ENCODE data around the gene SLC25A34. TPM values are rescaled to one million over a fixed set of nuclear protein-coding genes. Genes with fewer than 3 reads are reported as not detected.

The SLC25A34 gene
- total RNA-seq, 1 experiment from 2014 or later: 1.1 TPM

DNA sequence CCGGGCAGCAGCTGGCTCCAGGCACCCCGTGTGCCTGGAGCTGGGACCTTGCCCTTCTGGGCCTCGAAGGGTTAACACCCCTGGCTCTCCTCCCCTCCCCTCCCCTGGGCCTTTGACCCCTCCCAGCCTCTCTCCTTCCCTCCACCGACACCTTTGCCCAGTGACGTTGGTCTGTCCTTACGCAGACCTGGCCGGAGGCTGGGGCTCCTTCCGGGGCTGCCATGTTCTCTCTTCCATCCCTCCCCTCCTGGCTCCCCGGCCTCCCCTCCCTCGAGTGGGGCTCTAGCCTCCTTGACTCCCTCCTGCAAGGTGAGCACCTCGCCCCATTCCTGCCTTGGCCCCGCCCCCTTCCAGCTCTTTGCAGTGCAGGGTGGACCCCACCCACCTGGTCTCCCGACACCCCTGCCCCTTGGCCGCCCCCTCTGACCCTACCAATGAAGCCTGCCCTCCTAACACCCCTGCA lies 6.3 kb downstream of the SLC25A34 start, which contains the start of gene TMEM82 (continued):
- no peak for TF ChIP-seq NR1H2 (CRISPR knock-in tag; IDR thresholded peaks at IDR 0.05)
- no peak for TF ChIP-seq ZNF138 (CRISPR knock-in tag; conservative IDR thresholded peaks at IDR 0.05)

DNA sequence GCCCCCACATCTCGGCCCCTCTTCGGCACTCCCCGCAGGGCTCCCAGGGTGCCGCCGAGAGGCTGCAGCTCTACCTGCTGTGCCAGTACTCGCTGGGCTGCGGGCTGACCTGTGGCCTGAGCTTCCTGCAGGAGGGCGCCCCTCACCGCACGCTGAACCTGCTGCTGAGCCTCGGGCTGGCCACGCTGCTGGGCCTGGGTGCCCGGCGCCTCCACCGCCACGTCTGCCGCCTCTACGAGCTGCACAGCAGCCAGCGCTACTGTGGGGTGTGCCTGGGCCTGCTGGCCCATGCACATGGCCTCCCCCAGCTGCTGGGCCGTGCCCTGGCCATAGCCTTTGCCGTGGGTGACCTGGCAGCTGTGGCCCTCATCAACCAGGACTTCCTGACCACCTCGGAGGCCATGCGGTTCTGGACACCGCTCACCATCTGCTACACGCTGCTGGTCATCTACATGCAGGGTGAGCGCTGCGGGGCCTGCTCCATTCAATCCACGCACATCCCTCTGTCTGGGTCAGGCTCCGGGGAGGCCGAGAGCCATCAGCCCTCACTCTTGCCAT lies 8.1 kb downstream of the SLC25A34 start:
- ChIA-PET POLR2A (no interaction called here), CTCF (interaction anchor here (1.3 kb wide), 1 partner anchor 16 kb away, joined by 3 read pairs; no protein-coding TSS in a partner anchor)
- no peaks in the 10 kb centered on the region for H3K36me3 Mint-ChIP-seq
- H3K27ac Mint-ChIP-seq: no peak overlapping the region; the same call in 1 of the 2 replicates
- TF ChIP-seq NFYB (CRISPR knock-in tag; conservative IDR thresholded peaks at IDR 0.05; ENCODE audit: low read depth) (no peak), JAZF1 (CRISPR knock-in tag; IDR thresholded peaks at IDR 0.05) (no peak), MXD4 (CRISPR knock-in tag; IDR thresholded peaks at IDR 0.05; ENCODE audit: borderline replicate concordance) (no peak), ZNF671 (CRISPR knock-in tag; IDR thresholded peaks at IDR 0.05) (no peak), KAT7 (CRISPR knock-in tag; IDR thresholded peaks at IDR 0.05; ENCODE audit: borderline replicate concordance) (no peak), NFATC4 (CRISPR knock-in tag; IDR thresholded peaks at IDR 0.05) (no peak), CREM (CRISPR knock-in tag; IDR thresholded peaks at IDR 0.05) (no peak), FOXP1 (CRISPR knock-in tag; IDR thresholded peaks at IDR 0.05; ENCODE audit: borderline replicate concordance) (no peak), NR1H2 (CRISPR knock-in tag; IDR thresholded peaks at IDR 0.05) (no peak), GTF2I (CRISPR knock-in tag; conservative IDR thresholded peaks at IDR 0.05) (no peak)
- TF ChIP-seq, protein P1, sequence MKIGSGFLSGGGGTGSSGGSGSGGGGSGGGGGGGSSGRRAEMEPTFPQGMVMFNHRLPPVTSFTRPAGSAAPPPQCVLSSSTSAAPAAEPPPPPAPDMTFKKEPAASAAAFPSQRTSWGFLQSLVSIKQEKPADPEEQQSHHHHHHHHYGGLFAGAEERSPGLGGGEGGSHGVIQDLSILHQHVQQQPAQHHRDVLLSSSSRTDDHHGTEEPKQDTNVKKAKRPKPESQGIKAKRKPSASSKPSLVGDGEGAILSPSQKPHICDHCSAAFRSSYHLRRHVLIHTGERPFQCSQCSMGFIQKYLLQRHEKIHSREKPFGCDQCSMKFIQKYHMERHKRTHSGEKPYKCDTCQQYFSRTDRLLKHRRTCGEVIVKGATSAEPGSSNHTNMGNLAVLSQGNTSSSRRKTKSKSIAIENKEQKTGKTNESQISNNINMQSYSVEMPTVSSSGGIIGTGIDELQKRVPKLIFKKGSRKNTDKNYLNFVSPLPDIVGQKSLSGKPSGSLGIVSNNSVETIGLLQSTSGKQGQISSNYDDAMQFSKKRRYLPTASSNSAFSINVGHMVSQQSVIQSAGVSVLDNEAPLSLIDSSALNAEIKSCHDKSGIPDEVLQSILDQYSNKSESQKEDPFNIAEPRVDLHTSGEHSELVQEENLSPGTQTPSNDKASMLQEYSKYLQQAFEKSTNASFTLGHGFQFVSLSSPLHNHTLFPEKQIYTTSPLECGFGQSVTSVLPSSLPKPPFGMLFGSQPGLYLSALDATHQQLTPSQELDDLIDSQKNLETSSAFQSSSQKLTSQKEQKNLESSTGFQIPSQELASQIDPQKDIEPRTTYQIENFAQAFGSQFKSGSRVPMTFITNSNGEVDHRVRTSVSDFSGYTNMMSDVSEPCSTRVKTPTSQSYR (CRISPR knock-in tag; IDR thresholded peaks at IDR 0.05): no peak
- TF ChIP-seq, protein P2, sequence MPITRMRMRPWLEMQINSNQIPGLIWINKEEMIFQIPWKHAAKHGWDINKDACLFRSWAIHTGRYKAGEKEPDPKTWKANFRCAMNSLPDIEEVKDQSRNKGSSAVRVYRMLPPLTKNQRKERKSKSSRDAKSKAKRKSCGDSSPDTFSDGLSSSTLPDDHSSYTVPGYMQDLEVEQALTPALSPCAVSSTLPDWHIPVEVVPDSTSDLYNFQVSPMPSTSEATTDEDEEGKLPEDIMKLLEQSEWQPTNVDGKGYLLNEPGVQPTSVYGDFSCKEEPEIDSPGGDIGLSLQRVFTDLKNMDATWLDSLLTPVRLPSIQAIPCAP (CRISPR knock-in tag; IDR thresholded peaks at IDR 0.05): no peak
- TF ChIP-seq, protein P3, sequence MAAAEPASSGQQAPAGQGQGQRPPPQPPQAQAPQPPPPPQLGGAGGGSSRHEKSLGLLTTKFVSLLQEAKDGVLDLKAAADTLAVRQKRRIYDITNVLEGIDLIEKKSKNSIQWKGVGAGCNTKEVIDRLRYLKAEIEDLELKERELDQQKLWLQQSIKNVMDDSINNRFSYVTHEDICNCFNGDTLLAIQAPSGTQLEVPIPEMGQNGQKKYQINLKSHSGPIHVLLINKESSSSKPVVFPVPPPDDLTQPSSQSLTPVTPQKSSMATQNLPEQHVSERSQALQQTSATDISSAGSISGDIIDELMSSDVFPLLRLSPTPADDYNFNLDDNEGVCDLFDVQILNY (CRISPR knock-in tag; IDR thresholded peaks at IDR 0.05): no peak
- TF ChIP-seq, protein P4, sequence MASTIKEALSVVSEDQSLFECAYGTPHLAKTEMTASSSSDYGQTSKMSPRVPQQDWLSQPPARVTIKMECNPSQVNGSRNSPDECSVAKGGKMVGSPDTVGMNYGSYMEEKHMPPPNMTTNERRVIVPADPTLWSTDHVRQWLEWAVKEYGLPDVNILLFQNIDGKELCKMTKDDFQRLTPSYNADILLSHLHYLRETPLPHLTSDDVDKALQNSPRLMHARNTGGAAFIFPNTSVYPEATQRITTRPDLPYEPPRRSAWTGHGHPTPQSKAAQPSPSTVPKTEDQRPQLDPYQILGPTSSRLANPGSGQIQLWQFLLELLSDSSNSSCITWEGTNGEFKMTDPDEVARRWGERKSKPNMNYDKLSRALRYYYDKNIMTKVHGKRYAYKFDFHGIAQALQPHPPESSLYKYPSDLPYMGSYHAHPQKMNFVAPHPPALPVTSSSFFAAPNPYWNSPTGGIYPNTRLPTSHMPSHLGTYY (CRISPR knock-in tag; IDR thresholded peaks at IDR 0.05): no peak
- DNase-seq (ENCODE audit: low spot score): no peak
- H3K27me3 Mint-ChIP-seq (ENCODE audit: low read depth): no peaks in the 10 kb centered on the region; the same call in 1 of the 2 replicates
- H3K4me1 Mint-ChIP-seq: peaks cover 8% of the 10 kb centered on the region
- H3K4me3 Mint-ChIP-seq: no peak overlapping the region
- no peaks in the 10 kb centered on the region for H3K9me3 Mint-ChIP-seq
- ATAC-seq: no peak

DNA sequence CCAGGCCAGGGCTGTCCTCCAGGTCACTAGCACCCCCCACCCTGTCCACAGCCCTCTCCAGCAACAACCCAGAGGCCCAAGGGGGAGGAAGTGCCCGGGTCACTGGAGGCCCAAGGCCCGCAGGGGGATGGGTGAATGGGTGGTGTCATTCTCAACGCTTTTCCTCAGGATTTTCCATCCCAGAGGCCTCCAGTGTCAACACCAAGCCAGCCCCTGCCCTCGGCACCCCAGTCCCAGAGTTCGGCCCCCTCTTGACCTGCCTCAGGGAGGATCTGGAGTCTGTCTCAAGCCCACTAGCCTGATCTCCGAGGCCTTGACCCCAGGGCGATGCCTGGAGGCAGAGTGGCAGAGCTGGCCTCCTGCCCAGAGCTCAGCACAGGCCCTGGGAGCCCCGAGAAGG lies 11.3 kb downstream of the SLC25A34 start:
- H3K27me3 Mint-ChIP-seq (ENCODE audit: low read depth): no peaks in the 10 kb centered on the region; the same call in 1 of the 2 replicates
- POLR2A ChIA-PET: no interaction called here
- TF ChIP-seq, protein P5, sequence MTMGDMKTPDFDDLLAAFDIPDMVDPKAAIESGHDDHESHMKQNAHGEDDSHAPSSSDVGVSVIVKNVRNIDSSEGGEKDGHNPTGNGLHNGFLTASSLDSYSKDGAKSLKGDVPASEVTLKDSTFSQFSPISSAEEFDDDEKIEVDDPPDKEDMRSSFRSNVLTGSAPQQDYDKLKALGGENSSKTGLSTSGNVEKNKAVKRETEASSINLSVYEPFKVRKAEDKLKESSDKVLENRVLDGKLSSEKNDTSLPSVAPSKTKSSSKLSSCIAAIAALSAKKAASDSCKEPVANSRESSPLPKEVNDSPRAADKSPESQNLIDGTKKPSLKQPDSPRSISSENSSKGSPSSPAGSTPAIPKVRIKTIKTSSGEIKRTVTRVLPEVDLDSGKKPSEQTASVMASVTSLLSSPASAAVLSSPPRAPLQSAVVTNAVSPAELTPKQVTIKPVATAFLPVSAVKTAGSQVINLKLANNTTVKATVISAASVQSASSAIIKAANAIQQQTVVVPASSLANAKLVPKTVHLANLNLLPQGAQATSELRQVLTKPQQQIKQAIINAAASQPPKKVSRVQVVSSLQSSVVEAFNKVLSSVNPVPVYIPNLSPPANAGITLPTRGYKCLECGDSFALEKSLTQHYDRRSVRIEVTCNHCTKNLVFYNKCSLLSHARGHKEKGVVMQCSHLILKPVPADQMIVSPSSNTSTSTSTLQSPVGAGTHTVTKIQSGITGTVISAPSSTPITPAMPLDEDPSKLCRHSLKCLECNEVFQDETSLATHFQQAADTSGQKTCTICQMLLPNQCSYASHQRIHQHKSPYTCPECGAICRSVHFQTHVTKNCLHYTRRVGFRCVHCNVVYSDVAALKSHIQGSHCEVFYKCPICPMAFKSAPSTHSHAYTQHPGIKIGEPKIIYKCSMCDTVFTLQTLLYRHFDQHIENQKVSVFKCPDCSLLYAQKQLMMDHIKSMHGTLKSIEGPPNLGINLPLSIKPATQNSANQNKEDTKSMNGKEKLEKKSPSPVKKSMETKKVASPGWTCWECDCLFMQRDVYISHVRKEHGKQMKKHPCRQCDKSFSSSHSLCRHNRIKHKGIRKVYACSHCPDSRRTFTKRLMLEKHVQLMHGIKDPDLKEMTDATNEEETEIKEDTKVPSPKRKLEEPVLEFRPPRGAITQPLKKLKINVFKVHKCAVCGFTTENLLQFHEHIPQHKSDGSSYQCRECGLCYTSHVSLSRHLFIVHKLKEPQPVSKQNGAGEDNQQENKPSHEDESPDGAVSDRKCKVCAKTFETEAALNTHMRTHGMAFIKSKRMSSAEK (CRISPR knock-in tag; IDR thresholded peaks at IDR 0.05; ENCODE audit: borderline replicate concordance): no peak
- no peak for TF ChIP-seq CREM (CRISPR knock-in tag; IDR thresholded peaks at IDR 0.05)
- TF ChIP-seq, protein P6, sequence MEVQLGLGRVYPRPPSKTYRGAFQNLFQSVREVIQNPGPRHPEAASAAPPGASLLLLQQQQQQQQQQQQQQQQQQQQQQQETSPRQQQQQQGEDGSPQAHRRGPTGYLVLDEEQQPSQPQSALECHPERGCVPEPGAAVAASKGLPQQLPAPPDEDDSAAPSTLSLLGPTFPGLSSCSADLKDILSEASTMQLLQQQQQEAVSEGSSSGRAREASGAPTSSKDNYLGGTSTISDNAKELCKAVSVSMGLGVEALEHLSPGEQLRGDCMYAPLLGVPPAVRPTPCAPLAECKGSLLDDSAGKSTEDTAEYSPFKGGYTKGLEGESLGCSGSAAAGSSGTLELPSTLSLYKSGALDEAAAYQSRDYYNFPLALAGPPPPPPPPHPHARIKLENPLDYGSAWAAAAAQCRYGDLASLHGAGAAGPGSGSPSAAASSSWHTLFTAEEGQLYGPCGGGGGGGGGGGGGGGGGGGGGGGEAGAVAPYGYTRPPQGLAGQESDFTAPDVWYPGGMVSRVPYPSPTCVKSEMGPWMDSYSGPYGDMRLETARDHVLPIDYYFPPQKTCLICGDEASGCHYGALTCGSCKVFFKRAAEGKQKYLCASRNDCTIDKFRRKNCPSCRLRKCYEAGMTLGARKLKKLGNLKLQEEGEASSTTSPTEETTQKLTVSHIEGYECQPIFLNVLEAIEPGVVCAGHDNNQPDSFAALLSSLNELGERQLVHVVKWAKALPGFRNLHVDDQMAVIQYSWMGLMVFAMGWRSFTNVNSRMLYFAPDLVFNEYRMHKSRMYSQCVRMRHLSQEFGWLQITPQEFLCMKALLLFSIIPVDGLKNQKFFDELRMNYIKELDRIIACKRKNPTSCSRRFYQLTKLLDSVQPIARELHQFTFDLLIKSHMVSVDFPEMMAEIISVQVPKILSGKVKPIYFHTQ (CRISPR knock-in tag; IDR thresholded peaks at IDR 0.05): no peak
- TF ChIP-seq KAT7 (CRISPR knock-in tag; IDR thresholded peaks at IDR 0.05; ENCODE audit: borderline replicate concordance): no peak
- TF ChIP-seq, protein P3 (CRISPR knock-in tag; IDR thresholded peaks at IDR 0.05): no peak

More for the DNA sequence above, 11.3 kb downstream of the SLC25A34 start:
- CTCF ChIA-PET: interaction anchor here (1.4 kb wide), 1 partner anchor 10 kb away, joined by 3 read pairs; no protein-coding TSS in a partner anchor
- Mint-ChIP-seq H3K9me3 (no peaks in the 10 kb centered on the region), H3K4me3 (no peak overlapping the region), H3K4me1 (peaks cover 3% of the 10 kb centered on the region; the same call in 1 of the 2 replicates), H3K36me3 (no peaks in the 10 kb centered on the region), H3K27ac (no peak overlapping the region)
- ATAC-seq (no peak), DNase-seq (ENCODE audit: low spot score) (no peak)

Measured in WTC11 (cell line).